Colon (tissue), 2 donors: ENCODE data around the gene MYRF.

ENCODE experiments used
- FAIRE-seq: peaks from 2 replicates; lab custom pipeline; 2012; peaks lifted over from hg19 to GRCh38; lab: Jason Lieb, UNC
- donor health status: control.
- donor health status: control.

The MYRF gene

GRCh38 chr11:61776561-61777075, 24.2 kb downstream of the MYRF start:
- FAIRE-seq = no peak

- FAIRE-seq = no peak
Measured at GRCh38 chr11:61777234-61778090, 25.0 kb downstream of the MYRF start.

- FAIRE-seq = no peak
Measured at GRCh38 chr11:61778357-61778886, 26.0 kb downstream of the MYRF start.

- no peak for FAIRE-seq
Measured at GRCh38 chr11:61778920-61779650, 26.6 kb downstream of the MYRF start.

- no peak for FAIRE-seq
Measured at GRCh38 chr11:61779666-61780525, 27.5 kb downstream of the MYRF start.

GRCh38 chr11:61780581-61781162, 28.2 kb downstream of the MYRF start:
- no peak for FAIRE-seq

- no peak for FAIRE-seq
Measured at GRCh38 chr11:61781585-61781984, 29.1 kb downstream of the MYRF start.

- no peak for FAIRE-seq
Measured at GRCh38 chr11:61782299-61782698, 29.9 kb downstream of the MYRF start.

- FAIRE-seq = no peak
Measured at GRCh38 chr11:61782841-61783240, 30.4 kb downstream of the MYRF start.

GRCh38 chr11:61783717-61784505, 31.5 kb downstream of the MYRF start:
- no peak for FAIRE-seq

GRCh38 chr11:61784506-61784805, 32.0 kb downstream of the MYRF start:
- no peak for FAIRE-seq

GRCh38 chr11:61785837-61786402, 33.5 kb downstream of the MYRF start:
- no peak for FAIRE-seq

- FAIRE-seq = no peak
Measured at GRCh38 chr11:61787928-61788491, 35.6 kb downstream of the MYRF start.

- no peak for FAIRE-seq
Measured at GRCh38 chr11:61791737-61792309, 39.4 kb downstream of the MYRF start.

GRCh38 chr11:61792310-61793082, 40.1 kb downstream of the MYRF start, which contains the start of the genes FEN1 and TMEM258:
TSS of gene FEN1 (plus strand) at chr11:61792911. CDS start at chr11:61795362, 2,451 bp downstream.
TSS of gene TMEM258 (minus strand) at chr11:61792599. CDS start at chr11:61792558, 41 bp downstream.
- FAIRE-seq = no peak

GRCh38 chr11:61793083-61793828, 40.8 kb downstream of the MYRF start:
- FAIRE-seq = no peak

GRCh38 chr11:61793829-61794204, 41.4 kb downstream of the MYRF start:
- no peak for FAIRE-seq

GRCh38 chr11:61794579-61794978, 42.1 kb downstream of the MYRF start:
- FAIRE-seq = no peak
